Uterus (tissue), 4 donors: ENCODE results near the gene GABRE. TPM values are rescaled to one million over a fixed set of nuclear protein-coding genes. Genes with fewer than 3 reads are reported as not detected.
"Not testable (repeated sequence)": the region's sequence is repeated elsewhere in the genome, so short reads cannot be mapped to it uniquely, and the experiment has no call there.

Experiments
- DNase-seq, 2 donors: peaks; one replicate each; pipeline ENCODE4 v3.0.0-alpha.2; 2019 to 2020
- H3K27ac ChIP-seq, 2 donors: fragments of 200-600 bp; sonication (generic); 1 replicate in 1 of 2; 2 replicates in 1 of 2; pipeline ENCODE4 v1.5.1; 2016 to 2018
- H3K27me3 ChIP-seq, 2 donors: fragments of 200-600 bp; sonication (generic); one replicate each; pipeline ENCODE4 v1.5.1; 2018 to 2019; ENCODE audit warnings: control low read depth in 1 of 2
- H3K36me3 ChIP-seq, 2 donors: fragments of 200-600 bp; sonication (generic); one replicate each; pipeline ENCODE4 v1.5.1; 2019; ENCODE audit warnings: control low read depth in 1 of 2
- H3K4me1 ChIP-seq, 2 donors: fragments of 200-600 bp; sonication (generic); one replicate each; pipeline ENCODE4 v1.5.1; 2018 to 2019; ENCODE audit warnings: control low read depth in 1 of 2
- H3K4me3 ChIP-seq, 2 donors: fragments of 200-600 bp; sonication (generic); 1 replicate in 1 of 2; 2 replicates in 1 of 2; pipeline ENCODE4 v1.5.1; 2018 to 2019; ENCODE audit warnings: mild to moderate bottlenecking in 1 of 2
- H3K9me3 ChIP-seq, 2 donors: fragments of 200-600 bp; sonication (generic); one replicate each; pipeline ENCODE4 v1.5.1; 2019; ENCODE audit warnings: control low read depth in 1 of 2
- CTCF ChIP-seq, 4 experiments: fragments of 200-600 bp in 2 of 4; fragments of 450-650 bp in 2 of 4; sonication (generic) in 2 of 4; IDR thresholded peaks; one replicate each; pipeline ENCODE4 v1.5.1; 2016 to 2019; ENCODE audit warnings: antibody characterized with exemption in 4 of 4, mild to moderate bottlenecking in 2 of 4, moderate library complexity in 1 of 4
- POLR2A ChIP-seq, 2 donors: fragments of 450-650 bp; IDR thresholded peaks; one replicate each; pipeline ENCODE4 v1.6.1; 2016; ENCODE audit warnings: antibody characterized with exemption in 2 of 2, mild to moderate bottlenecking in 1 of 2, moderate library complexity in 1 of 2
- intact Hi-C: fragments of 100-400 bp; cut with DNase I; formaldehyde crosslinking; loops from one replicate; pipeline ENCODE4 v1.15.1; 2023; ENCODE audit warnings: low total_unique reads
- microRNA counts, 2 donors: library from miRNA; unstranded; fragments of <30 nt; microRNA quantifications; one replicate each; lab custom pipeline; 2016 to 2017
- microRNA-seq: library from miRNA; unstranded; fragments of <30 nt; microRNA quantifications from one replicate; pipeline ENCODE4, GENCODE V29; 2016; ENCODE audit warnings: borderline microRNAs expressed, borderline replicate concordance
- total RNA-seq, 4 donors: library from RNA; depleted of rRNA in 3 of 4; stranded (reverse); fragments of >200 nt in 3 of 4; gene quantifications; one replicate each; pipeline versions ENCODE4 v1.1.0 to v1.2.4, GENCODE V29; 2014 to 2023
- donor health status: DM: yes; HTN: yes; CAD: no.

GABRE gene
- total RNA-seq, 4 donors from 2014 or later = 27.0 to 54.2 (median 27.8) TPM

GRCh38 chrX:151919610-151920009 is 54.9 kb downstream of the GABRE start:
- Histone ChIP-seq H3K4me1 (no peaks in the 10 kb centered on the region), H3K9me3 (no peaks in the 10 kb centered on the region), H3K36me3 (no peaks in the 10 kb centered on the region), H3K27me3 (no peaks in the 10 kb centered on the region), H3K4me3 (no peak overlapping the region), H3K27ac (no peak overlapping the region)
- no peak for DNase-seq
- TF ChIP-seq POLR2A (IDR thresholded peaks at IDR 0.05) (no peak), CTCF (IDR thresholded peaks at IDR 0.05) (no peak)
- intact Hi-C loops = no loop called here

DNA sequence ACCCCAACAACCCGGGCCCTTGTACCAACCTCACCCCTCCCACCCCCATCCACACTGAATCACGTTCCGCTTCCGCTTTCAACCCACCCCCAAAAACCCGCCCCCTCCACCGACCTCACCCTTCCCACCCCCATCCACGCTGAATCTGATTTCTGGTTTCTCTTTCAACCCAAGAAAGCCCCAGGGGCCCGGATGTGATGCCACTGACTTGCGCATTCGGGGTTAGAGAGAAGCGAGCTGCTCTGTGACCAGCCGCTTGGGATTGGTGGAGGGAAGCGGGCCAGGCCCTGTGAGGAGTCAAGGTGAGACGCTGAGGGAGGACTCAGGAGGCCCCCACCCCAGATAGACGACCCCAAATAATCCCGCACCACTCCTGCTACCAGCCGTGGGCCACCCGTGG is 55.7 kb downstream of the GABRE start:
- intact Hi-C loops, DNase-seq, H3K27ac ChIP-seq, H3K36me3 ChIP-seq, H3K27me3 ChIP-seq, H3K4me3 ChIP-seq, H3K9me3 ChIP-seq, H3K4me1 ChIP-seq: not testable (repeated sequence)

DNA sequence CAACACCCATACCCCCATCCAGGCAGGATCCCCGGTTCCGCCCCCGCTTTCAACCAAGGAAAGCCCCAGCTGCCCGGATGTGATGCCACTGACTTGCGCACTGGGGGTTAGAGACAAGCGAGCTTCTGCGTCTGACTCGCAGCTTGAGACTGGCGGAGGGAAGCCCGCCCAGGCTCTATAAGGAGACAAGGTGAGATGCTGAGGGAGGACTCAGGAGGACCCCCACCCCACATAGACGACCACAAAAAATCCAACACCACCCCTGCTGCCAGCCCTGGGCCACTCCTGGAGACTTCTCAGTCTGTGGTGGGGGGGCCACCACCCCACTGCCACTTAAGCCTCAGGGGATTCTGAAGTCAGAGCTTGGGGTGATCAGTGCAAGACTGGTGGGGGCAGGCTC is 61.7 kb downstream of the GABRE start, which contains the start of gene MAGEA4:
Gene MAGEA4, plus strand, starts transcription at position 110 of the 400 bp plus-strand sequence. CDS start 10,776 bp downstream, outside the sequence.
- Histone ChIP-seq H3K4me3 (no peak within 1 kb of the TSS), H3K27me3 (no peaks in the 10 kb centered on the region), H3K4me1 (no peaks in the 10 kb centered on the region), H3K9me3 (no peaks in the 10 kb centered on the region), H3K27ac (no peak within 1 kb of the TSS), H3K36me3 (no peaks in the 10 kb centered on the region)
- no peak for DNase-seq
- TF ChIP-seq POLR2A (IDR thresholded peaks at IDR 0.05) (no peak), CTCF (IDR thresholded peaks at IDR 0.05) (no peak)
- intact Hi-C loops = no loop called here

DNA sequence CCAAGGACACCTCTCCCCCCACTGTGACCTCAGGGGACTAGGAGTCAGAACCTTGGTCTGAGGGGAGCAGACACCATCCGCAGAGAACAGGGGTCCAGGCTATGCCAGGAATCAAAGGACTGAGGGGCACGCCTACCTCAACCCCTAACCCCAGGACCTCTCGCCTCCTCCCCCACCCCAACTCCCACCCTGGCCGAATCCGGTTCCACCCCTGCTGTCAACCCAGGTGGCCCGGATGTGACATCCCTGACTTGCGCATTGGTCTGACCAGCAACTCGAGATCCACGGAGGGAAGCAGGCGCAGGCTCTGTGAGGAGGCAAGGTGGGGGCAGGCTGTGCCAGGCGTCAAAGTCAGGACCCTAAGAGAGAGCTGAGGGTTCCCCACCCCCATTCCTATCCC is 62.3 kb downstream of the GABRE start:
- intact Hi-C loops = no loop called here
- no peaks in the 10 kb centered on the region for H3K4me1 ChIP-seq
- H3K9me3 ChIP-seq = no peaks in the 10 kb centered on the region
- no peak overlapping the region for H3K4me3 ChIP-seq
- TF ChIP-seq POLR2A (IDR thresholded peaks at IDR 0.05) (no peak), CTCF (IDR thresholded peaks at IDR 0.05) (no peak)
- H3K27ac ChIP-seq = no peak overlapping the region
- H3K36me3 ChIP-seq = no peaks in the 10 kb centered on the region
- no peaks in the 10 kb centered on the region for H3K27me3 ChIP-seq
- no peak for DNase-seq

GRCh38 chrX:151904989-151905388 is 69.5 kb downstream of the GABRE start:
- Histone ChIP-seq H3K4me1 (no peaks in the 10 kb centered on the region), H3K9me3 (no peaks in the 10 kb centered on the region)
- intact Hi-C loops = no loop called here

More at GRCh38 chrX:151904989-151905388, 69.5 kb downstream of the GABRE start:
- DNase-seq = no peak
- no peak overlapping the region for H3K27ac ChIP-seq
- no peak overlapping the region for H3K4me3 ChIP-seq
- TF ChIP-seq POLR2A (IDR thresholded peaks at IDR 0.05) (no peak), CTCF (IDR thresholded peaks at IDR 0.05) (no peak)
- no peaks in the 10 kb centered on the region for H3K36me3 ChIP-seq
- H3K27me3 ChIP-seq = no peaks in the 10 kb centered on the region

MicroRNAs within 50 kb of the gene (microRNA counts, 767-probe panel; counts per million panel counts)
- 0 counts per million in 2 donors for microRNA hsa-miR-224-5p (lab: Ali Mortazavi, UCI)
- microRNA hsa-miR-452-5p (lab: Ali Mortazavi, UCI) = 0 counts per million in 2 donors

Small RNA genes within 50 kb of the gene (microRNA-seq; reads per million reads assigned to microRNA genes)
- gene MIR224 (218 reads per million, percentile 65 among the genes with 10 or more reads in this experiment), gene MIR452 (56.9 reads per million, percentile 46 among the genes with 10 or more reads in this experiment)

Other genes with a start within 250 kb of the GABRE start
- not detected for gene CNGA2, start 239.9 kb downstream of the GABRE start, total RNA-seq
- gene MAGEA4, start 61.8 kb downstream of the GABRE start, total RNA-seq = not detected
- gene MAGEA10, start 163.9 kb upstream of the GABRE start, total RNA-seq = not detected